HEK293 (cell line): ENCODE measurements around the gene ATP5ME.

ENCODE experiments used
- CTCF ChIP-seq: fragments of 450-650 bp; formaldehyde crosslinking; IDR thresholded peaks from 2 replicates; pipeline ENCODE4 v1.5.1; 2016; ENCODE audit warnings: missing biosample characterization, missing genetic modification characterization
- HIC1 ChIP-seq: fragments of 450-650 bp; formaldehyde crosslinking; IDR thresholded peaks from 2 replicates; pipeline ENCODE4 v1.5.1; 2016; ENCODE audit warnings: missing biosample characterization, missing genetic modification characterization
- HOXD13 ChIP-seq: sonication (generic); formaldehyde crosslinking; IDR thresholded peaks from 2 replicates; pipeline ENCODE4 v1.8.0; 2022; ENCODE audit warnings: missing genetic modification reagents, borderline replicate concordance
- KLF16 ChIP-seq: fragments of 450-650 bp; formaldehyde crosslinking; IDR thresholded peaks from 2 replicates; pipeline ENCODE4 v1.5.1; 2017; ENCODE audit warnings: missing biosample characterization, missing genetic modification characterization
- MEIS1 ChIP-seq: sonication (generic); formaldehyde crosslinking; IDR thresholded peaks from 2 replicates; pipeline ENCODE4 v1.8.1; 2022; ENCODE audit warnings: missing genetic modification reagents, mild to moderate bottlenecking, borderline replicate concordance
- RBAK ChIP-seq: fragments of 450-650 bp; formaldehyde crosslinking; IDR thresholded peaks from 2 replicates; pipeline ENCODE4 v1.5.1; 2016; ENCODE audit warnings: missing biosample characterization, missing genetic modification characterization
- ZNF19 ChIP-seq: fragments of 450-650 bp; formaldehyde crosslinking; IDR thresholded peaks from 2 replicates; pipeline ENCODE4; 2016; ENCODE audit warnings: missing biosample characterization, missing genetic modification characterization, low read depth
- ZNF510 ChIP-seq: fragments of 450-650 bp; formaldehyde crosslinking; IDR thresholded peaks from 2 replicates; pipeline ENCODE4 v1.5.1; 2018; ENCODE audit warnings: mild to moderate bottlenecking, missing genetic modification characterization, missing biosample characterization; ENCODE audit not compliant: insufficient replicate concordance
- ZNF530 ChIP-seq: fragments of 450-650 bp; formaldehyde crosslinking; IDR thresholded peaks from 2 replicates; pipeline ENCODE4 v1.5.1; 2016; ENCODE audit warnings: low read depth, missing biosample characterization, missing genetic modification characterization
- ZNF629 ChIP-seq: fragments of 450-650 bp; formaldehyde crosslinking; IDR thresholded peaks from 2 replicates; pipeline ENCODE4 v1.5.1; 2017; ENCODE audit warnings: missing biosample characterization, missing genetic modification characterization
- ZNF747 ChIP-seq: fragments of 450-650 bp; formaldehyde crosslinking; IDR thresholded peaks from 2 replicates; pipeline ENCODE4 v1.5.1; 2016; ENCODE audit warnings: missing biosample characterization, missing genetic modification characterization
- ZSCAN18 ChIP-seq: fragments of 450-650 bp; formaldehyde crosslinking; IDR thresholded peaks from 2 replicates; pipeline ENCODE4 v1.5.1; 2016; ENCODE audit warnings: missing biosample characterization, missing genetic modification characterization
- ZXDB ChIP-seq: fragments of 450-650 bp; formaldehyde crosslinking; IDR thresholded peaks from 2 replicates; pipeline ENCODE4 v1.5.1; 2016; ENCODE audit warnings: missing biosample characterization, missing genetic modification characterization
- TF ChIP-seq, protein P1 (sequence below): fragments of 450-650 bp; formaldehyde crosslinking; IDR thresholded peaks from 2 replicates; pipeline ENCODE4 v1.5.1; 2016; ENCODE audit warnings: missing biosample characterization, missing genetic modification characterization, borderline replicate concordance

- TF ChIP-seq RBAK (tag by site-specific recombination) (no peak), CTCF (no peak), ZNF19 (tag by site-specific recombination) (no peak), ZXDB (tag by site-specific recombination) (no peak), ZSCAN18 (no peak), HIC1 (tag by site-specific recombination) (no peak), ZNF747 (tag by site-specific recombination) (no peak), KLF16 (no peak), HOXD13 (CRISPR knock-in tag) (no peak), ZNF530 (no peak), ZNF629 (tag by site-specific recombination) (no peak), ZNF510 (no peak), MEIS1 (no peak)
- TF ChIP-seq, protein P1, sequence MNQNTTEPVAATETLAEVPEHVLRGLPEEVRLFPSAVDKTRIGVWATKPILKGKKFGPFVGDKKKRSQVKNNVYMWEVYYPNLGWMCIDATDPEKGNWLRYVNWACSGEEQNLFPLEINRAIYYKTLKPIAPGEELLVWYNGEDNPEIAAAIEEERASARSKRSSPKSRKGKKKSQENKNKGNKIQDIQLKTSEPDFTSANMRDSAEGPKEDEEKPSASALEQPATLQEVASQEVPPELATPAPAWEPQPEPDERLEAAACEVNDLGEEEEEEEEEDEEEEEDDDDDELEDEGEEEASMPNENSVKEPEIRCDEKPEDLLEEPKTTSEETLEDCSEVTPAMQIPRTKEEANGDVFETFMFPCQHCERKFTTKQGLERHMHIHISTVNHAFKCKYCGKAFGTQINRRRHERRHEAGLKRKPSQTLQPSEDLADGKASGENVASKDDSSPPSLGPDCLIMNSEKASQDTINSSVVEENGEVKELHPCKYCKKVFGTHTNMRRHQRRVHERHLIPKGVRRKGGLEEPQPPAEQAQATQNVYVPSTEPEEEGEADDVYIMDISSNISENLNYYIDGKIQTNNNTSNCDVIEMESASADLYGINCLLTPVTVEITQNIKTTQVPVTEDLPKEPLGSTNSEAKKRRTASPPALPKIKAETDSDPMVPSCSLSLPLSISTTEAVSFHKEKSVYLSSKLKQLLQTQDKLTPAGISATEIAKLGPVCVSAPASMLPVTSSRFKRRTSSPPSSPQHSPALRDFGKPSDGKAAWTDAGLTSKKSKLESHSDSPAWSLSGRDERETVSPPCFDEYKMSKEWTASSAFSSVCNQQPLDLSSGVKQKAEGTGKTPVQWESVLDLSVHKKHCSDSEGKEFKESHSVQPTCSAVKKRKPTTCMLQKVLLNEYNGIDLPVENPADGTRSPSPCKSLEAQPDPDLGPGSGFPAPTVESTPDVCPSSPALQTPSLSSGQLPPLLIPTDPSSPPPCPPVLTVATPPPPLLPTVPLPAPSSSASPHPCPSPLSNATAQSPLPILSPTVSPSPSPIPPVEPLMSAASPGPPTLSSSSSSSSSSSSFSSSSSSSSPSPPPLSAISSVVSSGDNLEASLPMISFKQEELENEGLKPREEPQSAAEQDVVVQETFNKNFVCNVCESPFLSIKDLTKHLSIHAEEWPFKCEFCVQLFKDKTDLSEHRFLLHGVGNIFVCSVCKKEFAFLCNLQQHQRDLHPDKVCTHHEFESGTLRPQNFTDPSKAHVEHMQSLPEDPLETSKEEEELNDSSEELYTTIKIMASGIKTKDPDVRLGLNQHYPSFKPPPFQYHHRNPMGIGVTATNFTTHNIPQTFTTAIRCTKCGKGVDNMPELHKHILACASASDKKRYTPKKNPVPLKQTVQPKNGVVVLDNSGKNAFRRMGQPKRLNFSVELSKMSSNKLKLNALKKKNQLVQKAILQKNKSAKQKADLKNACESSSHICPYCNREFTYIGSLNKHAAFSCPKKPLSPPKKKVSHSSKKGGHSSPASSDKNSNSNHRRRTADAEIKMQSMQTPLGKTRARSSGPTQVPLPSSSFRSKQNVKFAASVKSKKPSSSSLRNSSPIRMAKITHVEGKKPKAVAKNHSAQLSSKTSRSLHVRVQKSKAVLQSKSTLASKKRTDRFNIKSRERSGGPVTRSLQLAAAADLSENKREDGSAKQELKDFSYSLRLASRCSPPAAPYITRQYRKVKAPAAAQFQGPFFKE (tag by site-specific recombination) = no peak
These were observed 45.8 kb downstream of the ATP5ME start for GRCh38 chr4:628311-628741.
